ENCODE data around the gene PHKG2.

PHKG2 gene

DNA sequence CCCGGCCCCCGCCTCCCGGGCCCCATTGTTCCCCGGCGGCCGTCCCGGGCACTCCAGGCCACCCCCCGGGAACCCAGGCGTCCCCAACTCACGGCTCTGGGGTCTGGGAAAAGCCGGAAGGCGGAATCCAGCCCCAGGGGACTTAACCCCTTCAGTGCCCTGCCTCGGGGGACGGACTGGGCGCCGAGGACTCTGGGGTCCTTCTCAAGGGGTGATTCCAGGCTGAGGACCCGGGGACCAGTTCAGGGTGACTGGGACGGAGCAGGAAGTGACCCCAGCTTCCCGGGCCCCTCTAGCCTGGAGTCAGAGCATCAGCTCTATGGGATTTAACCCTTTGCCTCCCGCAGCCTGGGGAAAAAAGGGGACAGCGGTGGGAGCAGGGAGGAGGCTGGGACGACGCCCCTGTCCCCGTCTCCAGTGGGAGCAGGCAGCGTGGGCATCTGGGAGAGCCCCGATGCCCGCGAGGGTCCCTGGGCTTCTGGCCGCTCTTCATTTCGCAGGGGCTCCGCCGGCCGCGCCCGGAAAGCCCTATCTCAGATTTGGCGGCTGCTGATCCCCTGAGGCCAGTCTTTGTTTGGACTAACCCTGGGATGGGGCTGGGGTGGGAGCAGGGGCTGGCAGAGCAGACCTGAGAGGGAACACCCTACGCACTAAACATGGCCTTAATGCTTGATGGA, 38.8 kb downstream of the PHKG2 start, which contains the start of gene ZNF629:
ZNF629 (minus strand) TSS at position 270 of the 677 bp plus-strand sequence. CDS start 2,723 bp downstream, outside the sequence.
- peaks cover 18% of the 10 kb centered on the region for H3K36me3 ChIP-seq (ENCODE audit: control insufficient read depth, insufficient read depth, low read length)
- H3K9ac ChIP-seq (ENCODE audit: low read depth, low read length): peak within 1 kb of the TSS; percentile 89
- peak within 1 kb of the TSS; percentile 98 for H3K4me3 ChIP-seq (ENCODE audit: low read depth, low read length)
- no peaks in the 10 kb centered on the region for H3K9me3 ChIP-seq (ENCODE audit: control insufficient read depth, insufficient read depth, low read length)
- H3K4me1 ChIP-seq (ENCODE audit: control insufficient read depth, insufficient read depth, low read length): no peaks in the 10 kb centered on the region
- H3K27ac ChIP-seq (ENCODE audit: low read depth, low read length): peak within 1 kb of the TSS; percentile 89
- no peaks in the 10 kb centered on the region for H3K27me3 ChIP-seq (ENCODE audit: control insufficient read depth, insufficient read depth, low read length)

DNA sequence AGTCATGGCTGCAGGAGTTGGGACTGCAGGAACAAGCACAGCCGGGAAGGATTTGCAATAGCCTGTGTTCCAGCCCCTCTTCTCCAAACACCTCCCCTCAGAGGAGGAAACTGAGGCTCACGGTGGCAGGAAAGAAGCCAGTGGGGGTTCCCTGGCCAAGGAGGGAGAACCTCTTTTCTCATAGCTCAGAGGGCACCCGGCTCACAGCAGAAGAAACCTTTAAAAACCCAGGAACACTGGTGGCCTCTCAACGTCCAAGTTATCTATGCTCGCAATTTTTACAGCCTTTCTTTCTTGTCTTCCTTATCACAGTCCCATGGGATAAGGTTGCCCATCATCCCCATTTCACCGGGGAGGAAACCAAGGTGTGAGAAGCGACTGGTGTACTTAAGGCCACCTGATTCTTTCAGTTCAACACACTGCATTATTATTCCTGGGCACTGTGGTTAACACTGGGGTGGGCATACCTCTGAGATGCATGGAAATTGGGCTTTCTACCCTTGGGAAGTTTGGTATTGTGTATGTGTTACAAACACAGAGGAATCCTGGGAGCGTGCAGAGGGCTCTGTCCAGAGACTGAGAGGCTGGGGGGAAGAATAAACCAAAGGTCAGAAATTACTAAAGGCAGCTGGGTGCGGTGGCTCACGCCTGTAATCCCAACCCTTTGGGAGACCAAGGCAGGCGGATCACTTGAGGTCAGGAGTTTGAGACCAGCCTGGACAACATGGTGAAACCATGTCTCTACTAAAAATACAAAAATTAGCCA, 39.6 kb downstream of the PHKG2 start:
- 0 out of 2 replicates have a peak overlapping the region, but pooled peaks have one; percentile 89 for H3K9ac ChIP-seq (ENCODE audit: low read depth, low read length)
- no peaks in the 10 kb centered on the region for H3K4me1 ChIP-seq (ENCODE audit: control insufficient read depth, insufficient read depth, low read length)
- H3K27me3 ChIP-seq (ENCODE audit: control insufficient read depth, insufficient read depth, low read length): no peaks in the 10 kb centered on the region
- no peaks in the 10 kb centered on the region for H3K9me3 ChIP-seq (ENCODE audit: control insufficient read depth, insufficient read depth, low read length)
- H3K27ac ChIP-seq (ENCODE audit: low read depth, low read length): peak overlapping the region; percentile 89
- peaks cover 10% of the 10 kb centered on the region for H3K36me3 ChIP-seq (ENCODE audit: control insufficient read depth, insufficient read depth, low read length)
- peak overlapping the region; percentile 98 for H3K4me3 ChIP-seq (ENCODE audit: low read depth, low read length)

DNA sequence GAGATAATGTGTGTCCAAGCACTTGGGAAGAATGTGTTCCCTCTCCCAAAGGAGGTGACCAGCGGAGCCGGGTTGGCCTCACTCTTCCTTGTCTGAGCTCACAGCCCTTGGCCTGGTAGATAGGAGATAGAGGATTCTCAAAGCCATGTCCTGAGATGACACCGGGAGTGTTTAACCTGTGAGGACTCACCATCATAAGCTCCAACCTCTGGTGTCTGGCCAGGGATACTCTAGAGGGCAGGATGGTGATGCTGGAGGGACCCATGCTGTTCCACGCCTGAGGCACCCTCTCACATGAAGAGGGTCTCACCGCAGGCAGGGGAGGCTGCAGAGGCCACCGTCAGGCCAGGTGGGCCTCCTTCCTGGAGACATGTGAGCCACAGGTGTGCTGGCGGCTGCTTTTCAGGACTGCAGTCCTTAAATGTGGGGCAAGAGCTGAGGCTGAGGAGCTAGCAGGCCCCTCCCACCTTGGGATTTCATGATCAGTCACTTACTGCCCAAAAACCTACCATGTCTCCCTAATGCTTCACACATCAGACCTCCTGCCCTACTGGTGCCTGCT, 45.4 kb downstream of the PHKG2 start:
- H3K27ac ChIP-seq (ENCODE audit: low read depth, low read length): no peak overlapping the region

DNA sequence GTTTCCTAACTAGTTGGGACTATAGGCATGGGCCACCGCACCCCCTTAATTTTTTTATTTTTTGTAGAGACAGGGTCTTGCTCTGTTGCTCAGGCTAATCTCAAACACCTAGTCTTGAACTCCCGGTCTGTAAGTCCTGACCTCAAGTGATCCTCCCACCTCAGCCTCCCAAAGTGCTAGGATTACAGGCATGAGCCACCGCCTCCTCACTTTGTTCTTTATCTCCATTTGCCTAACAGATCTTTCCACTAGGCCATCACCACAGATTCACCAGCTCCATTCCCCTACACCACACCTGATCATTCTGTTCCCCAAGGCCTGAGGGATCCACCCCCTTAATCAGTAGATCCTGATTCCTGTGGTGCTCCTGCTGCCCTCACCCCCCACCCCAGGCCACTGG, 46.4 kb downstream of the PHKG2 start:
- H3K36me3 ChIP-seq (ENCODE audit: control insufficient read depth, insufficient read depth, low read length): no peaks in the 10 kb centered on the region
- no peak overlapping the region for H3K27ac ChIP-seq (ENCODE audit: low read depth, low read length)
- H3K9me3 ChIP-seq (ENCODE audit: control insufficient read depth, insufficient read depth, low read length): no peaks in the 10 kb centered on the region
- H3K4me1 ChIP-seq (ENCODE audit: control insufficient read depth, insufficient read depth, low read length): no peaks in the 10 kb centered on the region
- no peak overlapping the region for H3K4me3 ChIP-seq (ENCODE audit: low read depth, low read length)
- no peaks in the 10 kb centered on the region for H3K27me3 ChIP-seq (ENCODE audit: control insufficient read depth, insufficient read depth, low read length)
- no peak overlapping the region for H3K9ac ChIP-seq (ENCODE audit: low read depth, low read length)

More for the DNA sequence above, 45.4 kb downstream of the PHKG2 start:
- Histone ChIP-seq H3K4me1 (ENCODE audit: control insufficient read depth, insufficient read depth, low read length) (no peaks in the 10 kb centered on the region), H3K27me3 (ENCODE audit: control insufficient read depth, insufficient read depth, low read length) (no peaks in the 10 kb centered on the region), H3K9me3 (ENCODE audit: control insufficient read depth, insufficient read depth, low read length) (no peaks in the 10 kb centered on the region), H3K36me3 (ENCODE audit: control insufficient read depth, insufficient read depth, low read length) (no peaks in the 10 kb centered on the region), H3K9ac (ENCODE audit: low read depth, low read length) (no peak overlapping the region), H3K4me3 (ENCODE audit: low read depth, low read length) (no peak overlapping the region)

DNA sequence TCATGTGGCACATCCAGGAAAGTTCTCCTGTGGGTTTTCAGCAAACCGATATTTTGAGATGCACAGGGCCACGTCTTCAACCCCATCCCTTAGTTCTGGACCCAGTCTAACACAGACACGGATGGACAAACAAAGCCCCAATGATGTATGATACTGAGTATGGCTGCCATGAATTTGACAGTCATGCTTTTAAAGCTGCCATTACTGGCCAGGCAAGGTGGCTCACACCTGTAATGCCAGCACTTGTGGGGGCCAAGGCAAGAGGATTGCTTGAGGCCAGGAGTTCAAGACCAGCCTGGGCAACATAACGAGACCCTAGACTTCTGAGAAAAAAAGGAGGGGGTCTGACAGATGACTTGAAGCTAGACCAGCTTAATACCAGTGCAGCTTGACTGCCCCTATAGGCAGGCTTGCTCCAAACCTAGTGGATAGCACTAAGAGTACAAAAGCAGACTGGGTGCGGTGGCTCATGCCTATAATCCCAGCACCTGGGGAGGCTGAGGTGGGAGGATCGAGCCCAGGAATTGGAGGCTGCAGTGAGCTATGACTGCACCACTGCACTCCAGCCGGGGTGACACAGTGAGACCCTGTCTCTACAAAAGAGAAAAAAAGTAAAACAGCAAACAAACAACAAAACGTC, 49.6 kb downstream of the PHKG2 start:
- peaks cover 6% of the 10 kb centered on the region for H3K27me3 ChIP-seq (ENCODE audit: control insufficient read depth, insufficient read depth, low read length)
- H3K4me1 ChIP-seq (ENCODE audit: control insufficient read depth, insufficient read depth, low read length): no peaks in the 10 kb centered on the region
- no peak overlapping the region for H3K4me3 ChIP-seq (ENCODE audit: low read depth, low read length)
- H3K27ac ChIP-seq (ENCODE audit: low read depth, low read length): no peak overlapping the region
- no peak overlapping the region for H3K9ac ChIP-seq (ENCODE audit: low read depth, low read length)
- no peaks in the 10 kb centered on the region for H3K9me3 ChIP-seq (ENCODE audit: control insufficient read depth, insufficient read depth, low read length)
- no peaks in the 10 kb centered on the region for H3K36me3 ChIP-seq (ENCODE audit: control insufficient read depth, insufficient read depth, low read length)
